Stimulated activated CD4-positive, alpha-beta T cell treated with anti-CD3 and anti-CD28 coated beads, Interleukin-4, amount 100 ng/mL, for 48 hours (primary cell): ENCODE data around the gene TMEM135.
"Not testable (repeated sequence)": the region's sequence is repeated elsewhere in the genome, so short reads cannot be mapped to it uniquely, and the experiment has no call there.

ENCODE experiments used
- DNase-seq, 2 donors: peaks; one replicate each; pipeline ENCODE4 v3.0.0-alpha.2; 2020; ENCODE audit warnings: low read depth in 2 of 2

Gene TMEM135

GRCh38 chr11:87141980-87142514 lies 104.3 kb downstream of the TMEM135 start:
- no peak for DNase-seq

- no peak for DNase-seq
These were observed 104.9 kb downstream of the TMEM135 start for GRCh38 chr11:87142594-87142993.

- no peak for DNase-seq
These were observed 105.9 kb downstream of the TMEM135 start for GRCh38 chr11:87143641-87144040.

GRCh38 chr11:87144252-87144651 lies 106.5 kb downstream of the TMEM135 start:
- DNase-seq: no peak

GRCh38 chr11:87148749-87149148 lies 111.0 kb downstream of the TMEM135 start:
- DNase-seq: no peak

GRCh38 chr11:87149782-87150181 lies 112.0 kb downstream of the TMEM135 start:
- DNase-seq: not testable (repeated sequence)

GRCh38 chr11:87150936-87151335 lies 113.2 kb downstream of the TMEM135 start:
- no peak for DNase-seq

- DNase-seq: no peak
These were observed 116.5 kb downstream of the TMEM135 start for GRCh38 chr11:87154246-87154645.

GRCh38 chr11:87156970-87157369 lies 119.2 kb downstream of the TMEM135 start:
- DNase-seq: no peak

- not testable (repeated sequence) for DNase-seq
These were observed 131.3 kb downstream of the TMEM135 start for GRCh38 chr11:87169076-87169475.

- no peak for DNase-seq
These were observed 135.7 kb downstream of the TMEM135 start for GRCh38 chr11:87173185-87174039.

GRCh38 chr11:87174870-87175269 lies 137.1 kb downstream of the TMEM135 start:
- DNase-seq: no peak

GRCh38 chr11:87176044-87176443 lies 138.3 kb downstream of the TMEM135 start:
- DNase-seq: no peak

GRCh38 chr11:87179621-87180020 lies 141.9 kb downstream of the TMEM135 start:
- no peak for DNase-seq

- no peak for DNase-seq
These were observed 143.0 kb downstream of the TMEM135 start for GRCh38 chr11:87180742-87181141.

GRCh38 chr11:87181143-87181542 lies 143.4 kb downstream of the TMEM135 start:
- DNase-seq: no peak

- no peak for DNase-seq
These were observed 147.5 kb downstream of the TMEM135 start for GRCh38 chr11:87185228-87185627.

- no peak for DNase-seq
These were observed 149.3 kb downstream of the TMEM135 start for GRCh38 chr11:87187076-87187475.

- DNase-seq: no peak
These were observed 150.2 kb downstream of the TMEM135 start for GRCh38 chr11:87187930-87188329.

GRCh38 chr11:87188396-87188795 lies 150.7 kb downstream of the TMEM135 start:
- DNase-seq: not testable (repeated sequence)

- not testable (repeated sequence) for DNase-seq
These were observed 151.2 kb downstream of the TMEM135 start for GRCh38 chr11:87188921-87189320.

- DNase-seq: no peak
These were observed 152.3 kb downstream of the TMEM135 start for GRCh38 chr11:87190071-87190470.

- DNase-seq: no peak
These were observed 156.2 kb downstream of the TMEM135 start for GRCh38 chr11:87193756-87194470.
